ENCODE results near the gene MARK1. TPM values are rescaled to one million over a fixed set of nuclear protein-coding genes. Genes with fewer than 3 reads are reported as not detected.

MARK1 gene
- total and polyA plus RNA-seq, 4 donors, result 19.4 to 35.9 (median 32.5) TPM

GRCh38 chr1:220701974-220702373, 174.0 kb downstream of the MARK1 start:
- Histone ChIP-seq H3K4me3 (ENCODE audit: low read depth, low read length) (no peak overlapping the region), H3K27ac (ENCODE audit: low read depth, low read length) (no peak overlapping the region), H3K4me1 (ENCODE audit: control insufficient read depth, insufficient read depth, low read length) (peaks cover 7% of the 10 kb centered on the region), H3K9me3 (ENCODE audit: control insufficient read depth, insufficient read depth, low read length) (no peaks in the 10 kb centered on the region), H3K36me3 (ENCODE audit: control insufficient read depth, insufficient read depth, low read length) (no peaks in the 10 kb centered on the region), H3K27me3 (ENCODE audit: control insufficient read depth, insufficient read depth, low read length) (peaks cover 2% of the 10 kb centered on the region)
- 100% methylated on average over 1 of the region's 6 CpGs for WGBS (ENCODE audit: insufficient coverage)
- DNase-seq (ENCODE audit: low read depth in 4 of 6, low spot score in 6 of 6), result no peak

DNA sequence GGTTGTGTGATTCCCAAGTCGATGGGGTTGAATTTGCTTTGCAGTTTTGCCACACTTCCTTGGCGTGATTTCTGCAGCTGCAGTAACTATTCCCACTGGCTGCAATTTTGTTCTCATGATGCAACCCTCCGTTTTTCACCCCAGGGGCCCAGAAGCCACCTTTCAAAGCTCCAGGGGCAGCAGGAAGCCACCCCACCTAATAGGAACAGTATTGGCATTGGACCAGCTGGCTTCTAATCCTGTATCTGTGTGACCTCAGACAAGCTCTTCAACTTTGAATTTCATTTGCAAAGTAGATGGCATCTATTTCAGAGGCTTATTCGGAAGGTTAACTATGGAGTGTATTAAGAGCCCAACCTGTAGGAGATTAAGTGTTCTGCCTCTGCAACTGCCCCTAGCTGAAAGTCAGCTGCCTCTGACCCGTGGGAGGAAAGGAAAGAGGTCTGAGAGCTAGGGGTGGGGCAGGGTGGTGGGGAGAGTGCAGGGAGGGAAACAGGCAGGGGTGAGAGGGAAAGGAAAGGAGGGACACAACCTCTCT, 174.9 kb downstream of the MARK1 start:
- 60% methylated on average over 5 of the region's 5 CpGs for WGBS (ENCODE audit: insufficient coverage)
- Histone ChIP-seq H3K4me1 (ENCODE audit: control insufficient read depth, insufficient read depth, low read length) (peaks cover 7% of the 10 kb centered on the region), H3K4me3 (ENCODE audit: low read depth, low read length) (no peak overlapping the region), H3K9me3 (ENCODE audit: control insufficient read depth, insufficient read depth, low read length) (no peaks in the 10 kb centered on the region), H3K27ac (ENCODE audit: low read depth, low read length) (no peak overlapping the region), H3K27me3 (ENCODE audit: control insufficient read depth, insufficient read depth, low read length) (peaks cover 2% of the 10 kb centered on the region), H3K36me3 (ENCODE audit: control insufficient read depth, insufficient read depth, low read length) (no peaks in the 10 kb centered on the region)
- no peak for DNase-seq (ENCODE audit: low read depth in 4 of 6, low spot score in 6 of 6)

DNA sequence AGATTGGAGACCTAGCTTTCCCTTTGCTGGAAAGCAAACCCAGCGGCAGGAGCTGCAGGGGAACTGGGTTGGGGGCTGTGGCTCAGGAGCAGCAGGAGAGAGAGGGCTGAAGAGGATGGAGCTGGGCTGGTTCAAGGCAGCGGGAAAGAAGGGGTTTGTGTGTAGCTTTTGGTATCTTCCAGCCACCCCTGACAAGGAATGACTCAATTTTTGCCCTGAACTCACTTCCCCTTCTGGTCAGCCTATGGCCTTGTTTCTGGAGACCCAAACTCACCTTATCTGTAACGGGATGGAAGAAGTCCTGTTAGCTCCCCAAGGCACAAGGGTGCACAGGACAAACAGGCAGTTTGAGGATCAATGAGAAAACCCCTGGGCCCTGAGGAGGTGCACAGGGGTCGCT, 175.4 kb downstream of the MARK1 start:
- Histone ChIP-seq H3K4me1 (ENCODE audit: control insufficient read depth, insufficient read depth, low read length) (peaks cover 7% of the 10 kb centered on the region), H3K9me3 (ENCODE audit: control insufficient read depth, insufficient read depth, low read length) (no peaks in the 10 kb centered on the region), H3K27ac (ENCODE audit: low read depth, low read length) (no peak overlapping the region), H3K27me3 (ENCODE audit: control insufficient read depth, insufficient read depth, low read length) (peaks cover 2% of the 10 kb centered on the region), H3K4me3 (ENCODE audit: low read depth, low read length) (no peak overlapping the region), H3K36me3 (ENCODE audit: control insufficient read depth, insufficient read depth, low read length) (no peaks in the 10 kb centered on the region)
- DNase-seq (ENCODE audit: low read depth in 4 of 6, low spot score in 6 of 6), result no peak
- 86% methylated on average over 2 of the region's 4 CpGs for WGBS (ENCODE audit: insufficient coverage)

DNA sequence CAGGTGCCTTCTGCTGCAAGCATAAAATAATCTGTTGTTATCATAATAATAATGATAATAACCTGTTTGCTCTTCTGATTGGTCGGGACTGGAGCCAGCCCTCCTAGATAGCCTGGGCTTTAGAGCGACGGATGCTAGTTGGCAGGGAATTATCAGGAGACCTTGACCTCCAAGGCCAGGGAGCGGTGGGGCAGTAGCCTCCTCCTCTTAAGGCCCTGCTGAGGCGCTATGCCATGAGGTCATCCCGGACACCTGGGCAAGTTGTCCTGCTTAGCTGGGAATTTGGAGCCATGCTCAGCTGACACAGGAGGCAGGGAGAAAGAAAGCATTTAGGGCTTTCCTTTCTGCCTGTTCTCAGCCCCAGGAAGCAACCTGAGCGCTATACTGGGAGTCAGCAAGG, 177.8 kb downstream of the MARK1 start:
- Histone ChIP-seq H3K9me3 (ENCODE audit: control insufficient read depth, insufficient read depth, low read length) (no peaks in the 10 kb centered on the region), H3K27me3 (ENCODE audit: control insufficient read depth, insufficient read depth, low read length) (peaks cover 2% of the 10 kb centered on the region), H3K36me3 (ENCODE audit: control insufficient read depth, insufficient read depth, low read length) (no peaks in the 10 kb centered on the region), H3K4me3 (ENCODE audit: low read depth, low read length) (no peak overlapping the region), H3K4me1 (ENCODE audit: control insufficient read depth, insufficient read depth, low read length) (peaks cover 6% of the 10 kb centered on the region), H3K27ac (ENCODE audit: low read depth, low read length) (no peak overlapping the region)
- WGBS (ENCODE audit: insufficient coverage), result 76% methylated on average over 7 of the region's 7 CpGs
- no peak for DNase-seq (ENCODE audit: low read depth in 4 of 6, low spot score in 6 of 6)

DNA sequence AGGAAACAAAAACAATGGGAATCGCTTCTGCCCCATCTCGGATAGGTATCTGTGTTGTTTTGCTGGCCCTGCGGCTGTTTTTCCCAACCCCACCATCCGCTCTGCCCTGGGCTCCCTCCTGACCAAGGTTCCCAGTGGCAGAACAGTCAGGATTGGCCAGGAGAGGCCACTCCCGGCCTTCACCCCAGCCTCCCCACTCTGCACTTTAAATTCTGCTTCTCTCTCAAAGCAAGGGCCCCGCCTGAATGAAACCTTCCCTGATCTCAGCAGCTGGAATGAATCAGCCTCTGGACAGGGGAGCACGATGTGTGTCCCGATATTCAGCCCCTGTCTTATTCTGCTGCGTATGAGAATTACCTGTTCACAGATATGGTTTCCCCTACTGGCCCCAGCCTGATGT, 178.5 kb downstream of the MARK1 start:
- WGBS (ENCODE audit: insufficient coverage), result 73% methylated on average over 8 of the region's 9 CpGs
- Histone ChIP-seq H3K27me3 (ENCODE audit: control insufficient read depth, insufficient read depth, low read length) (peaks cover 2% of the 10 kb centered on the region), H3K4me1 (ENCODE audit: control insufficient read depth, insufficient read depth, low read length) (peaks cover 6% of the 10 kb centered on the region), H3K4me3 (ENCODE audit: low read depth, low read length) (no peak overlapping the region), H3K27ac (ENCODE audit: low read depth, low read length) (no peak overlapping the region), H3K9me3 (ENCODE audit: control insufficient read depth, insufficient read depth, low read length) (no peaks in the 10 kb centered on the region), H3K36me3 (ENCODE audit: control insufficient read depth, insufficient read depth, low read length) (no peaks in the 10 kb centered on the region)
- DNase-seq (ENCODE audit: low read depth in 4 of 6, low spot score in 6 of 6), result no peak

- no peak for DNase-seq (ENCODE audit: low read depth in 4 of 6, low spot score in 6 of 6)
- Histone ChIP-seq H3K9me3 (ENCODE audit: control insufficient read depth, insufficient read depth, low read length) (no peaks in the 10 kb centered on the region), H3K4me1 (ENCODE audit: control insufficient read depth, insufficient read depth, low read length) (peaks cover 6% of the 10 kb centered on the region), H3K27ac (ENCODE audit: low read depth, low read length) (no peak overlapping the region), H3K4me3 (ENCODE audit: low read depth, low read length) (no peak overlapping the region), H3K36me3 (ENCODE audit: control insufficient read depth, insufficient read depth, low read length) (no peaks in the 10 kb centered on the region), H3K27me3 (ENCODE audit: control insufficient read depth, insufficient read depth, low read length) (peaks cover 2% of the 10 kb centered on the region)
- 79% methylated on average over 10 of the region's 10 CpGs for WGBS (ENCODE audit: insufficient coverage)
Observed at GRCh38 chr1:220707160-220707559, 179.2 kb downstream of the MARK1 start.

DNA sequence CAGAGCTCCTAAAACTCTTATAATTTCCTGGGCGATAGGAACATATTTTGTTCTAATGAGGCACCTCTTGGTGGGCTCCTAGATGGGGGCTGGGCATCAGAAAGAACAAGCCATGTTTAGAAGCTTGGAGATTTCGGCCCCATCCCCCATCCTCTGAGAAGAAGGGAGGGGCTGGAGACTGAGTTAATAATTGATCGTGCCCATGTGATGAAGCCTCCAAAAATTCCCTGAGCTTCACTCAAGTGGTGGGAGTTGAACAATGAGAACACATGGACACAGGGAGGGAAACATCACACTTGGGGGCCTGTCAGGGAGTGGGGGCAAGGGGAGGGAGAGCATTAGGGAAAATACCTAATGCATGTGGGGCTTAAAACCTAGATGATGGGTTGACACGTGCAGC, 180.3 kb downstream of the MARK1 start:
- peaks cover 2% of the 10 kb centered on the region for H3K27me3 ChIP-seq (ENCODE audit: control insufficient read depth, insufficient read depth, low read length)
- H3K4me3 ChIP-seq (ENCODE audit: low read depth, low read length), result no peak overlapping the region
- H3K4me1 ChIP-seq (ENCODE audit: control insufficient read depth, insufficient read depth, low read length), result peaks cover 6% of the 10 kb centered on the region
- WGBS (ENCODE audit: insufficient coverage), result no CpG with 5 or more reads among the region's 4 CpGs
- no peak for DNase-seq (ENCODE audit: low read depth in 4 of 6, low spot score in 6 of 6)
- H3K36me3 ChIP-seq (ENCODE audit: control insufficient read depth, insufficient read depth, low read length), result no peaks in the 10 kb centered on the region
- H3K9me3 ChIP-seq (ENCODE audit: control insufficient read depth, insufficient read depth, low read length), result no peaks in the 10 kb centered on the region
- no peak overlapping the region for H3K27ac ChIP-seq (ENCODE audit: low read depth, low read length)

DNA sequence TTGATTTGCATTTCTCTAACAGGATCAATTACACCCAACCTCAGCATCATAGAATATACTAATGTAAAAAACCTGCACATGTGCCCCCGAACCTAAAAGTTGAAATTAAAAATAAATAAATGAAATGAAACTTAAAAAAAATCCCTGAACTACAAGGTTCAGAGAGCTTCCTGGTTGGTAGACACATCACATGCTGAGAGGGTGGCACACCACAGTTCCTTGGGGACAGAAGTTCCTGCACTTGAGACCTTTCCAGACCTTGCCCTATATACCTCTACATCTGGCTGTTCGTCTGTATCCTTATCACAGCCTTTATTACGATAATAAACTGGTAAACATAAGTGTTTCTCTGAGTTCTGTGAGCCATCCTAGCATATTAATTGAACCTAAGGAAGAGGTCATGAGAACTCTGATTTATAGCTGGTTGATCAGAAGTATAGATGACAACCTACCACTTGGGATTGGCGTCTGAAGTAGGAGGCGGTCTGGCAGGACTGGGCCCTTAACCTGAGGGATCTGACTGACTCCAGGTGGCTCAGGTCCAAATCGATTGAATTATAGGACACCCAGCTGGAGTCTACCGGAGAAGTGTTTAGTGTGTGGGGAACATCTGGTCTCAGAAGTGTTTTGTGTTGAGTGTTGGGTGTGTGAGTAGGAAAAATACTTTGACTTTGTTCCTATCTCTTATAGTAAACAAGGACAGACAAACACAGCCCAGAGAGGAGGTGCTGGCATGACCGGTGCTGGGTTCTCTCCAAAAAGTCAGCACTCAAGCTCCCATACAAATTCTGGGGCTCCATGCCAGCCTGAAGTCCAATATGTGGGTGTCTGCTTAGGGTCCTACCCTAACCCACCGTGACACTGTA, 181.2 kb downstream of the MARK1 start:
- Histone ChIP-seq H3K27me3 (ENCODE audit: control insufficient read depth, insufficient read depth, low read length) (peaks cover 2% of the 10 kb centered on the region), H3K36me3 (ENCODE audit: control insufficient read depth, insufficient read depth, low read length) (no peaks in the 10 kb centered on the region), H3K27ac (ENCODE audit: low read depth, low read length) (no peak overlapping the region), H3K9me3 (ENCODE audit: control insufficient read depth, insufficient read depth, low read length) (no peaks in the 10 kb centered on the region), H3K4me1 (ENCODE audit: control insufficient read depth, insufficient read depth, low read length) (peaks cover 6% of the 10 kb centered on the region), H3K4me3 (ENCODE audit: low read depth, low read length) (no peak overlapping the region)
- DNase-seq (ENCODE audit: low read depth in 4 of 6, low spot score in 6 of 6), result no peak
- WGBS (ENCODE audit: insufficient coverage), result 75% methylated on average over 4 of the region's 9 CpGs

- DNase-seq (ENCODE audit: low read depth in 4 of 6, low spot score in 6 of 6), result no peak
- H3K27ac ChIP-seq (ENCODE audit: low read depth, low read length), result peak overlapping the region; percentile 2
- H3K4me3 ChIP-seq (ENCODE audit: low read depth, low read length), result no peak overlapping the region
- WGBS (ENCODE audit: insufficient coverage), result 100% methylated on average over 2 of the region's 4 CpGs
- H3K27me3 ChIP-seq (ENCODE audit: control insufficient read depth, insufficient read depth, low read length), result peaks cover 2% of the 10 kb centered on the region
- no peaks in the 10 kb centered on the region for H3K36me3 ChIP-seq (ENCODE audit: control insufficient read depth, insufficient read depth, low read length)
- H3K4me1 ChIP-seq (ENCODE audit: control insufficient read depth, insufficient read depth, low read length), result peaks cover 6% of the 10 kb centered on the region
- peaks cover 2% of the 10 kb centered on the region for H3K9me3 ChIP-seq (ENCODE audit: control insufficient read depth, insufficient read depth, low read length)
Observed at GRCh38 chr1:220710333-220710732, 182.4 kb downstream of the MARK1 start.

Measured in spinal cord (tissue), 10 donors.